ENCODE measurements around the gene SYNDIG1. TPM values are rescaled to one million over a fixed set of nuclear protein-coding genes. Genes with fewer than 3 reads are reported as not detected.
"Not testable (repeated sequence)": the region's sequence is repeated elsewhere in the genome, so short reads cannot be mapped to it uniquely, and the experiment has no call there.

SYNDIG1 gene
- total RNA-seq, 2 donors from 2014 or later: not detected

DNA sequence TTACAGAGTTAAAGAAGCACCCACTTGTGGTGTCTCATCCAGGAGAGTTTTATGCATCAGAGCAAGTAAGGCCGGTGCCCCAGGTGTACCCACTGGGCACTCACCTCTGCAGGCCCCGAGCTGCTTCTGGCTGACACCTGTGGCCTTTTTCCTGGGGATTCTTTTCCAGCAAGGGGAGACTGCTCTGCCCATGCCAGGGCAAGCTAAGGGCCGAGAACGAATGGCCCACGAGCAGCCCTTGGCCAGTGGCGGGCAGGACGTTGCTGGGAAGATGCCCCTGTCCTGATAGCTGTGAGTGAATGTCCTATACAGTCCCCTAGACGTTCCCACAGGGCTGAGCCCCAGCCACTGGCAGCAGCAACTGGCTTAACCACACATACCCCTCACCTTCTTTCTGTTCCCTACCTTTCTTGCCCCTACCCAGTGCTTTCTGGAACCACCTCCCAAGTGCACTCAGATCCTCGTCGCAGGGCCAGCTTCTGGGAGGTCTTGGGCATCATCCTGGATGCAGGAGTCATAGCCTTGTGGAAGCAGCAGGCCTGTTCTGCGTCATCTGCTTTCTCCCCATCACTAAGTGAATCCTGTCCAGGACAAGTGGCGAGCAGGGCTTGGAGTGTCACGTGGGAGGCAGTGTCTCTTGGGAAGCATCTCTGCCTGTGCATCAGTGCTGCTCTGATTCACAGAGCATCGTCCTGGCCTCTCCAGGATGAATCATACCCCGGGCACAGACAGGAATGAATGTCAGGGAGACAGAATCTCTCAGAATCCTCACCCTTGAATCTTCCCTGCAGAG, 32.5 kb downstream of the SYNDIG1 start:
- Mint-ChIP-seq H3K27me3 (peaks cover 9% of the 10 kb centered on the region), H3K27ac (no peak overlapping the region), H3K4me1 (no peaks in the 10 kb centered on the region), H3K36me3 (ENCODE audit: low read depth) (no peaks in the 10 kb centered on the region), H3K4me3 (no peak overlapping the region), H3K9me3 (no peaks in the 10 kb centered on the region)
- ATAC-seq (replicated peaks): no peak

DNA sequence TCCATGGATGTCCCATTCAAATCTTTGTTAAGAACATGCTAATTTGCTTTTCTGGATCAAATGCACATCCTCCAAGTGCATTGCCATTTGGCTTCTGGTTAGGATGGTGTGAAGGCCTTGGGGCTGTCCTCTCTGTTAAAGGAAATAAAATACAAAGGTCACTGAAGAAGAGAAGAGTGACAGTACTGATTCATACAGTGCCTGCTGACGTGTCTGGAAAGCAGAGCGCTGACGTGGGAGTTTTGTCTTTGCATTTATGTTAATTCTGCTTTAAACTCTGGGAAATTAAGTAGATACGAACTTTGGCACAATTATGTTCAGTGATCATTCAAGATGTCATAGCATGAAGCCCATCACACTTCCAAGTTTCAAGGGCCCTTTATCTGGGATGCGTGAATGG, 33.2 kb downstream of the SYNDIG1 start:
- H3K4me3 Mint-ChIP-seq: no peak overlapping the region

DNA sequence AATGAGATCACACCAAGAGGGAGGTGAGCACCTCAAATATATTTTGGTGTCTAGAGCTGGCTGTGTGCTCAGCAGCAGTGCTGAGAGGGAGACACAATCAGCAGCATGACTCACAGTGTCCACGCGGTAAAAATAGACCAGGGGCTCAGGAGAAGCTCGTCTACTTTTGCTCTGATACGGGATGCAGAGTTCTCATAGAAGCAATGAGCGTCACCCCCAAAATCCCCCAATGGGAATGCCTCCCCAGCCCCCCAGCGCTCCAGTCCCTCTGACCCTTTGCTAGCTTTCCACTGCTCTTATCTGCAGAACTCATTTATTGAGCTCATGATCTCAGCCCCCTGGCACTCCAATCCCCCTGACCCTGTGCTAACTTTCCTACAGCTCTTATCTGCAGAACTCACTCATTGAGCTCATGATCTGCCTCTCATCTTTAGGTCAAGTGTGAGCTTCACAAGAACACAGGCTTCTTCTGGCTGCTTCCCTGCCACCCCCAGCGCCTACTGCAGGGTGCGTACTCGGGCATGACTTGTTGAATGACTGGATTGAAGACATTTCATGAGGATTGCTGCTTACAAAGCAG, 34.0 kb downstream of the SYNDIG1 start:
- no peak for ATAC-seq (replicated peaks)
- Mint-ChIP-seq H3K4me1 (no peaks in the 10 kb centered on the region), H3K9me3 (no peaks in the 10 kb centered on the region), H3K27me3 (peaks cover 15% of the 10 kb centered on the region), H3K27ac (no peak overlapping the region), H3K36me3 (ENCODE audit: low read depth) (no peaks in the 10 kb centered on the region), H3K4me3 (no peak overlapping the region)

More for the DNA sequence above, 33.2 kb downstream of the SYNDIG1 start:
- H3K27ac Mint-ChIP-seq: no peak overlapping the region
- no peaks in the 10 kb centered on the region for H3K4me1 Mint-ChIP-seq
- H3K27me3 Mint-ChIP-seq: peaks cover 12% of the 10 kb centered on the region
- no peaks in the 10 kb centered on the region for H3K9me3 Mint-ChIP-seq
- H3K36me3 Mint-ChIP-seq (ENCODE audit: low read depth): no peaks in the 10 kb centered on the region
- ATAC-seq (replicated peaks): no peak

- Mint-ChIP-seq H3K4me1 (no peaks in the 10 kb centered on the region), H3K36me3 (ENCODE audit: low read depth) (no peaks in the 10 kb centered on the region), H3K9me3 (no peaks in the 10 kb centered on the region), H3K27me3 (peaks cover 15% of the 10 kb centered on the region), H3K4me3 (no peak overlapping the region), H3K27ac (no peak overlapping the region)
- ATAC-seq (replicated peaks): no peak
Observed at GRCh38 chr20:24504331-24505285, 35.2 kb downstream of the SYNDIG1 start.

- Mint-ChIP-seq H3K27me3 (peaks cover 20% of the 10 kb centered on the region), H3K4me1 (no peaks in the 10 kb centered on the region)
- ATAC-seq (replicated peaks): no peak
Observed at GRCh38 chr20:24506146-24506545, 36.7 kb downstream of the SYNDIG1 start.

GRCh38 chr20:24506696-24507095, 37.3 kb downstream of the SYNDIG1 start:
- Mint-ChIP-seq H3K9me3 (no peaks in the 10 kb centered on the region), H3K27ac (no peak overlapping the region), H3K4me1 (no peaks in the 10 kb centered on the region), H3K36me3 (ENCODE audit: low read depth) (no peaks in the 10 kb centered on the region), H3K27me3 (peaks cover 24% of the 10 kb centered on the region), H3K4me3 (no peak overlapping the region)
- ATAC-seq (replicated peaks): no peak

More at GRCh38 chr20:24506146-24506545, 36.7 kb downstream of the SYNDIG1 start:
- Mint-ChIP-seq H3K9me3 (no peaks in the 10 kb centered on the region), H3K36me3 (ENCODE audit: low read depth) (no peaks in the 10 kb centered on the region), H3K27ac (no peak overlapping the region), H3K4me3 (no peak overlapping the region)

DNA sequence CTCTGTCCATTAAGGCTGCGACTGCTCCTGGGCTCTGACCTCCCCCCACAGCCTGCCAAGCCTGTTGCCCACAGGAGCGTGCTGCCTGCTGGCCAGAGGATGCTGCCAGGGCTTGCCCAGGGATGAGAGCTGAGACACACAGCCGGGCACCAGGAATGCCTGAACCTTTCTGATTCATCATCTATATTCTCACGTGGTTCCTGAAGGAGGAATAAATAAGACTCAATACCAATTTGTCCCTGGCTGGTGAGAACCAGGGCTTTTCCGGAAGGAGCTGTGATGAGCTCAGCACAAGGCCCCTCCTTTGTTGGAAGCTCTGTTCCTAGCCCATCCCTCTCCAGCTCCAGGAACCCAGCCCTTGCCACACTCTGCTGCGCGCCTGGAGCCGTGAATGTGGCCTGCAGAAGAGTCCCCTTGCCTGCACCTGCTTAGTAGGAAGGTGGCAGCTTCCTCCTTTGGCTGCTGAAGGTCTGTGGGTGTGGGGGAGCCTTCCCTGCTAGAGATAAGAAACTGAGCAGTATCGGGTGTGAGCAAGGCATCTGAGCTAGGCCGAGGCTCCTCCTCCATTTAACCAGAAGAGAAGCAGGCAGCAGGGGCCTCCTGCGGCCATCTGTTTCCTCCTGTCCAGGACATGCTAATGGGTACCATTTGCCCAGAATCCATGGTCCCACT, 37.9 kb downstream of the SYNDIG1 start:
- no peak for ATAC-seq (replicated peaks)

GRCh38 chr20:24512441-24512840, 43.0 kb downstream of the SYNDIG1 start:
- peaks cover 15% of the 10 kb centered on the region for H3K27me3 Mint-ChIP-seq
- H3K9me3 Mint-ChIP-seq; ATAC-seq (replicated peaks); H3K4me1 Mint-ChIP-seq; H3K27ac Mint-ChIP-seq; H3K4me3 Mint-ChIP-seq; H3K36me3 Mint-ChIP-seq (ENCODE audit: low read depth): not testable (repeated sequence)

More for the DNA sequence above, 37.9 kb downstream of the SYNDIG1 start:
- H3K4me3 Mint-ChIP-seq: no peak overlapping the region
- H3K36me3 Mint-ChIP-seq (ENCODE audit: low read depth): no peaks in the 10 kb centered on the region
- peaks cover 27% of the 10 kb centered on the region for H3K27me3 Mint-ChIP-seq
- H3K9me3 Mint-ChIP-seq: no peaks in the 10 kb centered on the region
- H3K27ac Mint-ChIP-seq: no peak overlapping the region
- H3K4me1 Mint-ChIP-seq: no peaks in the 10 kb centered on the region

- no peak overlapping the region for H3K27ac Mint-ChIP-seq
- H3K9me3 Mint-ChIP-seq: peaks cover 3% of the 10 kb centered on the region
- no peaks in the 10 kb centered on the region for H3K36me3 Mint-ChIP-seq (ENCODE audit: low read depth)
- no peak overlapping the region for H3K4me3 Mint-ChIP-seq
- H3K27me3 Mint-ChIP-seq: peaks cover 3% of the 10 kb centered on the region
- no peaks in the 10 kb centered on the region for H3K4me1 Mint-ChIP-seq
- no peak for ATAC-seq (replicated peaks)
Observed at GRCh38 chr20:24518515-24518914, 49.1 kb downstream of the SYNDIG1 start.

GRCh38 chr20:24519476-24519875, 50.0 kb downstream of the SYNDIG1 start:
- Mint-ChIP-seq H3K36me3 (ENCODE audit: low read depth) (no peaks in the 10 kb centered on the region), H3K27me3 (peaks cover 3% of the 10 kb centered on the region), H3K9me3 (peaks cover 3% of the 10 kb centered on the region), H3K4me3 (no peak overlapping the region), H3K4me1 (no peaks in the 10 kb centered on the region), H3K27ac (no peak overlapping the region)
- ATAC-seq (replicated peaks): no peak

DNA sequence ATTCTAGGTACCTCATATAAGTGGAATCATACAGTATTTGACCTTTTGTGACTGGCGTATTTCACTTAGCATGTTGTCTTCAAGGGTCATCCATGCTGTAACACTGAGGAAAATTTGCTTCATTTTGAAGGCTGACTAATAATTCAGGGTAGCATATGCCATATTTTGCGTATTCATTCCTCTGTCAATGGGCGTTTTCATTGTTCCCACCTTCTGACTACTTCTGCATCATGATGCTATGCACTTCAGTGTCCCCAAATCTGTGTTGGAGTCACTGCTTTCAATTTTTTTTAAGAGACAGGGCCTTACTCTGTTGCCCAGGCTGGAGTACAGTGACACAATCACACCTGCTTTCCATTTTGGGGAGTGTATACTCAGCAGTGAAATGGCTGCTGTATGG, 51.6 kb downstream of the SYNDIG1 start:
- Mint-ChIP-seq H3K4me3 (no peak overlapping the region), H3K27me3 (peaks cover 3% of the 10 kb centered on the region), H3K4me1 (no peaks in the 10 kb centered on the region), H3K27ac (no peak overlapping the region), H3K36me3 (ENCODE audit: low read depth) (no peaks in the 10 kb centered on the region), H3K9me3 (peaks cover 3% of the 10 kb centered on the region)
- ATAC-seq (replicated peaks): no peak

DNA sequence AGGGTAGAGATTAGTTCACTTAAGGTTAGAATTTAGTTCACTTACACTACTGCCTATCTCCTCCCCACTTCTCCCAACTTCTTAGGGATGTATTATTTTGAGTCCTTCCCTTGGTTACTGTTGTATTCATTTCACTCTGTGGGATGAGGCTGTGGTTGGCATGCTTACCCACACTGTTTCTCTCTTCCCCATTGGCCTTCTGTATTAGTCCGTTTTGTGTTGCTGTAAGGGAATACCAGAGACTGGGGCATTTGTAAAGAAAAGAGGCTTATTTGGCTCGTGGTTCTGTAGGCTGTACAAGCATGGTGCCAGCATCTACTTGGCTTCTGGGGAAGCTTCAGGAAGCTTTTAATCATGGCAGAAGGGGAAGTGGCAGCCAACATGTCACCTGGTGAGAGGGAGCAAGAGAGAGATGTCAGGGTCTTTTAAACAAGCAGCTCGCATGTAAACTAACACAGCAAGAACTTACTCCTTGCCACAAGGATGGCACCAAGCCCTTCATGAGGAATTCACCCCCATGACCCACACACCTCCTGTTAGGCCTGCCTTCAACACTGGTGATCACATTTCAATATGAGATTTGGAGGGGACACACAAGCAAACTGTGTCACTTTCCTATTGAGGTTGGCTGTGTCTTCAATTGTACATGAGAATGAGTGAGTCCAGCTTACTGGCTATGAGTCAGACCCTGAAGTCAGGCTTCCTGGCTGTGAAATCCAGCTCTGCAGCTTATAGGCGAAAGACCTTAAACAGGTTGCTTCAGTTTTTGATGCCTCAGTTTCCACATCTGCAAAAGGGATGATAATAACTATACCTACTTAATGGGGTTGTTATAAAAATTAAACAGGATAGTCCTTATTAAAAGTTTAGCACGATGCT, 53.3 kb downstream of the SYNDIG1 start:
- H3K4me1 Mint-ChIP-seq: no peaks in the 10 kb centered on the region
- H3K27ac Mint-ChIP-seq: no peak overlapping the region
- no peak overlapping the region for H3K4me3 Mint-ChIP-seq
- no peak for ATAC-seq (replicated peaks)
- peaks cover 3% of the 10 kb centered on the region for H3K27me3 Mint-ChIP-seq
- peaks cover 3% of the 10 kb centered on the region for H3K9me3 Mint-ChIP-seq
- no peaks in the 10 kb centered on the region for H3K36me3 Mint-ChIP-seq (ENCODE audit: low read depth)

GRCh38 chr20:24523661-24524060, 54.2 kb downstream of the SYNDIG1 start:
- Mint-ChIP-seq H3K27me3 (peaks cover 3% of the 10 kb centered on the region), H3K4me1 (no peaks in the 10 kb centered on the region), H3K36me3 (ENCODE audit: low read depth) (no peaks in the 10 kb centered on the region), H3K4me3 (no peak overlapping the region), H3K27ac (no peak overlapping the region), H3K9me3 (peaks cover 3% of the 10 kb centered on the region)
- ATAC-seq (replicated peaks): no peak
